Endothelial cell of umbilical vein (primary cell): ENCODE measurements around the gene ETS2. TPM values are rescaled to one million over a fixed set of nuclear protein-coding genes. Genes with fewer than 3 reads are reported as not detected.
A peak's percentile ranks its signal among the peaks of the same experiment; 100 is the strongest.

ENCODE experiments used
- BruUV-seq: library from RNA; stranded (reverse); fragments of 400-500 nt; replicated peaks from 2 replicates; lab custom pipeline; 2021; lab: Mats Ljungman, UMichigan
- CTCF ChIA-PET: fragments of 300-600, 350-600 bp; sonication (Branson Sonifier 250); formaldehyde crosslinking; loops from one replicate; lab custom pipeline; 2021; ENCODE audit warnings: antibody characterized with exemption, inconsistent platforms; lab: Charles Lee
- POLR2A ChIA-PET: fragments of 300-600, 350-600 bp; sonication (Branson Sonifier 250); formaldehyde crosslinking; loops from one replicate; lab custom pipeline; 2021; ENCODE audit warnings: antibody characterized with exemption, inconsistent platforms; lab: Charles Lee
- DNase-seq: peaks from one replicate; pipeline ENCODE4 v3.0.0-alpha.2; 2011; ENCODE audit warnings: low read depth, low spot score
- FAIRE-seq: peaks from 2 replicates; lab custom pipeline; 2011; peaks lifted over from hg19 to GRCh38; lab: Jason Lieb, UNC
- H2AFZ ChIP-seq: 2 replicates; pipeline ENCODE4 v1.6.0; 2012; ENCODE audit warnings: low read depth, low read length, control low read depth, inconsistent platforms
- H3K27ac ChIP-seq: 2 replicates; pipeline ENCODE4 v1.5.1; 2011; ENCODE audit warnings: low read depth, mild to moderate bottlenecking, control low read depth, low read length, moderate library complexity; ENCODE audit not compliant: insufficient read depth
- H3K27me3 ChIP-seq, 2 experiments: 2 replicates each; pipeline versions ENCODE4 v1.6.0 to v1.6.1; 2011; ENCODE audit warnings: low read length in 2 of 2, mixed read lengths in 1 of 2; ENCODE audit not compliant: control insufficient read depth in 2 of 2, insufficient read depth in 2 of 2
- H3K36me3 ChIP-seq, 2 experiments: 2 replicates in 1 of 2; 3 replicates in 1 of 2; pipeline ENCODE4 v1.5.1; 2011; ENCODE audit warnings: low read length in 2 of 2, mild to moderate bottlenecking in 1 of 2, moderate library complexity in 1 of 2; ENCODE audit not compliant: control insufficient read depth in 2 of 2, insufficient read depth in 2 of 2; ENCODE audit errors: extremely low read depth in 1 of 2
- H3K4me1 ChIP-seq: 3 replicates; pipeline ENCODE4 v1.5.1; 2011; ENCODE audit warnings: mild to moderate bottlenecking, low read length; ENCODE audit not compliant: control insufficient read depth, insufficient read depth; ENCODE audit errors: extremely low read depth
- H3K4me2 ChIP-seq: 2 replicates; pipeline ENCODE4 v1.6.1; 2011; ENCODE audit warnings: low read length, control low read depth, mixed read lengths; ENCODE audit not compliant: insufficient read depth
- H3K4me3 ChIP-seq, 3 experiments: fragments of 200-600 bp in 1 of 3; sonication (generic), shearing (Covaris generic) in 1 of 3; replicated peaks in 1 of 3; 2 replicates each; pipeline ENCODE4 v1.5.1; 2011 to 2016; ENCODE audit warnings: control low read depth in 3 of 3, low read length in 3 of 3, mild to moderate bottlenecking in 2 of 3, inconsistent platforms in 1 of 3, low read depth in 1 of 3, moderate library complexity in 1 of 3; ENCODE audit not compliant: insufficient read depth in 1 of 3
- H3K79me2 ChIP-seq: 2 replicates; pipeline ENCODE4 v1.6.0; 2012; ENCODE audit warnings: low read length, inconsistent platforms; ENCODE audit not compliant: control insufficient read depth, insufficient read depth
- H3K9ac ChIP-seq: replicated peaks from 2 replicates; pipeline ENCODE3; 2011; ENCODE audit warnings: low read length, control low read depth; ENCODE audit not compliant: insufficient read depth; ENCODE audit errors: extremely low read depth
- H3K9me1 ChIP-seq: replicated peaks from 3 replicates; pipeline ENCODE4 v1.6.0; 2011; ENCODE audit warnings: mild to moderate bottlenecking, low read length; ENCODE audit not compliant: control insufficient read depth, insufficient read depth; ENCODE audit errors: extremely low read depth
- H3K9me3 ChIP-seq: replicated peaks from 2 replicates; pipeline ENCODE4 v1.5.1; 2012; ENCODE audit warnings: low read length, inconsistent platforms; ENCODE audit not compliant: control insufficient read depth, insufficient read depth
- H4K20me1 ChIP-seq: replicated peaks from 2 replicates; pipeline ENCODE3; 2011; ENCODE audit warnings: mild to moderate bottlenecking, low read length; ENCODE audit not compliant: control insufficient read depth, insufficient read depth; ENCODE audit errors: extremely low read depth
- FOS ChIP-seq: IDR thresholded peaks from 2 replicates; pipeline ENCODE4 v1.6.1; 2011; ENCODE audit warnings: mild to moderate bottlenecking, low read length, moderate library complexity, borderline replicate concordance; ENCODE audit not compliant: insufficient read depth
- JUN ChIP-seq: IDR thresholded peaks from 2 replicates; pipeline ENCODE4 v1.6.1; 2011; ENCODE audit warnings: borderline replicate concordance, low read depth; ENCODE audit not compliant: insufficient read length, insufficient read depth
- POLR2A ChIP-seq: IDR thresholded peaks from 2 replicates; pipeline ENCODE4 v1.6.1; 2012; ENCODE audit warnings: low read depth, mild to moderate bottlenecking, control low read depth, low read length
- dilution Hi-C: fragments of 300-500 bp; cut with MboI; formaldehyde crosslinking; loops from one replicate; pipeline ENCODE4 v1.15.0; 2019; ENCODE audit warnings: low sequenced_read_pairs; ENCODE audit not compliant: extremely low pct_ligation_motif_present
- intact Hi-C: fragments of 100-400 bp; cut with micrococcal nuclease; formaldehyde crosslinking; loops from one replicate; pipeline ENCODE4 v1.10.0; 2022
- polyA plus RNA-seq, 4 experiments: library from polyadenylated mRNA; depleted of rRNA in 3 of 4; stranded (reverse) in 3 of 4; unstranded in 1 of 4; fragments of >200 nt; gene quantifications; 2 replicates each; pipeline versions ENCODE4 v1.2.1 to v1.2.3, GENCODE V29; 2011 to 2012; ENCODE audit warnings: missing spikeins in 1 of 4
- total RNA-seq: library from RNA; stranded (reverse); gene quantifications from 2 replicates; pipeline ENCODE4 v1.2.3, GENCODE V29; 2021
- TF ChIP-seq, protein P1 (sequence below), 2 donors: IDR thresholded peaks; 1 replicate in 1 of 2; 2 replicates in 1 of 2; pipeline ENCODE4 v1.5.1; 2011; ENCODE audit warnings: low read length in 2 of 2, mild to moderate bottlenecking in 2 of 2, moderate library complexity in 2 of 2, control low read depth in 1 of 2, inconsistent platforms in 1 of 2, low read depth in 1 of 2; ENCODE audit not compliant: insufficient read depth in 1 of 2; ENCODE audit errors: extremely low read depth in 1 of 2

ETS2 gene
- total and polyA plus RNA-seq, 2 donors (not counting 3 experiments of a cell fraction or from before 2014, with no cell fraction given), result 16.3 to 54.5 TPM

- Histone ChIP-seq H3K9me1 (no peaks in the 10 kb centered on the region), H3K27me3 (no peaks in the 10 kb centered on the region), H4K20me1 (no peaks in the 10 kb centered on the region), H3K4me3 (no peak overlapping the region), H3K9me3 (no peaks in the 10 kb centered on the region), H2AFZ (peak overlapping the region; percentile 4), H3K36me3 (no peaks in the 10 kb centered on the region), H3K9ac (no peak overlapping the region), H3K79me2 (no peaks in the 10 kb centered on the region), H3K4me2 (peak overlapping the region; percentile 23), H3K4me1 (peaks cover 17% of the 10 kb centered on the region), H3K27ac (peak overlapping the region; percentile 45)
- FAIRE-seq (peak; percentile 92), DNase-seq (peak; percentile 91)
- dilution Hi-C loops (no loop called here), intact Hi-C loops (loop anchor here (2.0 kb wide), 1 partner anchor 31 kb away; the partner anchor contains the start of gene ETS2)
- POLR2A ChIA-PET, result interaction anchor here (0.6 kb wide), 1 partner anchor 460 kb away, joined by 3 read pairs; no protein-coding TSS in a partner anchor
- TF ChIP-seq FOS, result peak; percentile 91
- TF ChIP-seq POLR2A, result no peak
- TF ChIP-seq, protein P1, sequence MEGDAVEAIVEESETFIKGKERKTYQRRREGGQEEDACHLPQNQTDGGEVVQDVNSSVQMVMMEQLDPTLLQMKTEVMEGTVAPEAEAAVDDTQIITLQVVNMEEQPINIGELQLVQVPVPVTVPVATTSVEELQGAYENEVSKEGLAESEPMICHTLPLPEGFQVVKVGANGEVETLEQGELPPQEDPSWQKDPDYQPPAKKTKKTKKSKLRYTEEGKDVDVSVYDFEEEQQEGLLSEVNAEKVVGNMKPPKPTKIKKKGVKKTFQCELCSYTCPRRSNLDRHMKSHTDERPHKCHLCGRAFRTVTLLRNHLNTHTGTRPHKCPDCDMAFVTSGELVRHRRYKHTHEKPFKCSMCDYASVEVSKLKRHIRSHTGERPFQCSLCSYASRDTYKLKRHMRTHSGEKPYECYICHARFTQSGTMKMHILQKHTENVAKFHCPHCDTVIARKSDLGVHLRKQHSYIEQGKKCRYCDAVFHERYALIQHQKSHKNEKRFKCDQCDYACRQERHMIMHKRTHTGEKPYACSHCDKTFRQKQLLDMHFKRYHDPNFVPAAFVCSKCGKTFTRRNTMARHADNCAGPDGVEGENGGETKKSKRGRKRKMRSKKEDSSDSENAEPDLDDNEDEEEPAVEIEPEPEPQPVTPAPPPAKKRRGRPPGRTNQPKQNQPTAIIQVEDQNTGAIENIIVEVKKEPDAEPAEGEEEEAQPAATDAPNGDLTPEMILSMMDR (IDR thresholded peaks at IDR 0.05; ENCODE audit: extremely low read depth in 1 of 2, insufficient read depth in 1 of 2, low read depth in 1 of 2, low read length in 2 of 2), result no peak
- peak; percentile 93 for TF ChIP-seq JUN
- CTCF ChIA-PET, result interaction anchor here (0.7 to 1.2 kb wide), 5 partner anchors 11 to 363 kb away, joined by 3 to 4 read pairs (median 3); no protein-coding TSS in a partner anchor
- no TSS peak for BruUV-seq
These were observed 32.3 kb upstream of the ETS2 start for GRCh38 chr21:38773099-38774061.
